Hematopoietic multipotent progenitor cell (in vitro differentiated cells): Measurements from ENCODE around the gene ERGIC3. TPM values are rescaled to one million over a fixed set of nuclear protein-coding genes. Genes with fewer than 3 reads are reported as not detected.

Source experiments
- DNase-seq, 3 donors: peaks; one replicate each; pipeline ENCODE4 v3.0.0-alpha.2; 2011 to 2015; ENCODE audit warnings: low read depth in 2 of 3, low spot score in 2 of 3
- small RNA-seq: library from RNA; depleted of rRNA; stranded (forward); fragments of <200 nt; gene quantifications from one replicate; pipeline ENCODE3, GENCODE V24; 2012
- total RNA-seq: library from RNA; depleted of rRNA; stranded (reverse); fragments of >200 nt; gene quantifications from one replicate; pipeline ENCODE4 v1.2.3, GENCODE V29; 2012

ERGIC3 gene
- total RNA-seq, 1 donor, result 650 TPM

DNA sequence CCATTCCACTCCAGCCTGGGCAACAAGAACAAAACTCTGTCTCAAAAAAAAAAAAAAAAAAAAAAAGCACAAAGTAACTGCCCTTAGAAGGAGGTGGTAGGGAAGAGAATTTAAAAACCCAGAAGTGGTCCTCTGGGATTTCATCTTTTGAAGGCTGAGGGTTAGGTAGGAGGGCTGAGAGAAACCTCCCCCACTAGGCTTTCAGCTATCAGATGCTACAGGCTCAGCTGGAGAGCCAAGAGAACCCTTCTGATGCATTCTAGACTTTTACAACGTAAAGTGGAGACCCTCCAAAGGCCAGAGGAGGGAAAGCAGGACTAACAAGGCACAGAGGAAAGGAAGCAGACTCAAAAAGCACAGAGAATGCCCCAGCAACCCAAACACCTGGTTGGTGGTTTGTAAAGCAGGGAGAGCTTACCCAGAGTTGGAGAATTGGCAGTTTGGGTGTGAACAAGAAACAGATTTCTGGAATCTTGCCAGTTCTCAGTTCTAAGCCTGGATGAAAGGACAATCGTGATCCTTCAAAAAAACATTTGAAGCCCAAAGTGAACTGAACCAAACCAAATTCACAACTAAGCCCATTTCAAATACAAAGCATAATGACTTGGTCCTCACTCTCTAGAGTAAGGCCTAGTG, 50.6 kb downstream of the ERGIC3 start:
- no peak for DNase-seq

DNA sequence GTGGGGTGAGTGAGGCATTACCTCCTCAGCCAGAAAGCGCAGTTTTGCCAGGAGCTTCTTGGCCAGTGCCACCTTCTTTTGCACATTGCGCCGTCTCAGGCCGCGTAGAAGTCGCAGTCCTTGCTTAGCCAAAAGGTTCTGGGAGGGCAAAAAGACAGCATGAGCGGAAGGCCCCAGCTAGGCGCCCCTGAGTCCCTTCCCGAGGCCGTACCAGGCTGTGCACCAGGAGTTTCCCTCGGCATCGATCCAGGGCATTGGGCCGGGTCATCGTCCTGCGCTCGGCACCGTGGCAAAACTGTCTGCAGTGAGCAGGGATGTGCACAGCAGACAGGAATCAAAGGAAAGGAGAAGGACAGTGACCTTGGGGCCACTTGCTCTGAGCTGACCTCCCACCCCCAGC, 53.6 kb downstream of the ERGIC3 start:
- no peak for DNase-seq

GRCh38 chr20:35595901-35596300, 54.0 kb downstream of the ERGIC3 start:
- DNase-seq, result no peak

- no peak for DNase-seq
These were observed 55.3 kb downstream of the ERGIC3 start for GRCh38 chr20:35597186-35597585.

- DNase-seq, result no peak
These were observed 56.6 kb downstream of the ERGIC3 start for GRCh38 chr20:35598476-35598875.

DNA sequence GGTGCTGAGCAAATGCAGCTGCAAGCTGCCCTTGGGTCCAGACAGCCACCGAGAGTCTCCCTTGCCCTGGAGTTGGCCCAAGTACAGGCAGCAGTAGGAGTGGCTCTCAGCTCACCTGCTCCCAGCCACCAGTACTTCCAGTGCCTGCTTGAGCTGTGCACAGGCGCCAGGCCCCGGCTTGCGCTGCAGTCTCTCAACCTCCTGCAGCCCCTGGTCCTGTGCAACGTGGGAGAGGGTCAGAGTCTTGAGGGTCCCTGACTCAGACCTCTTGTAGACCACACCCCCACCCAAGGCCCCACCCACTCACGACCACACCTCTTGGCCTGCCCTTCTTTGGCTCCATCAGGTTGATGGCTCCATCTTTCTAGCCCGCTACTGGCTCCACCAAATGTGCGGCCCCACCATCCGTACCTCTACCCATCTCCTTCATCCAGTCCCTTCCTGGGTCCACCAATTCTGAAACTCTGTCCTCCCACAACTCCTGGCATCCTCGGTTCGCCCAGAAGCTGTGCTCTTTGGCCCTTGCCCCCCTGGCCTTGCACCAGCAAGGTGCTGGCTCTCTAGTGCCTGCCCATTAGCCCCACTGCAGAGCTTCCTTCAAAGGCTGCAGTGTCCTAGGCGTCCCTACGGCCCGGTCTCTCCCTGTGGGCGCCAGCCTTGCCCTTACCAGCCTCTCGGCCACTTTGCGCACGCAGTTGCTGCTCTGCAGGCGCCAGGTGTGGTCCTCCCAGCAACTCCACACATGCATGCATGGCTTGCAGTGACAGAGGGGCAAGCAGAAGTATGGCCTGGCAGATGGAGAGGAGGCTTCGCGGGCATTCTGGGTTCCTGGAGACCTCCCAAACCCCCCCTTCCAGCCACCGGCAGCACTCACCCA, 57.3 kb downstream of the ERGIC3 start:
- no peak for DNase-seq

GRCh38 chr20:35599776-35600120, 57.9 kb downstream of the ERGIC3 start:
- no peak for DNase-seq

- no peak for DNase-seq
These were observed 58.5 kb downstream of the ERGIC3 start for GRCh38 chr20:35600176-35600992.

DNA sequence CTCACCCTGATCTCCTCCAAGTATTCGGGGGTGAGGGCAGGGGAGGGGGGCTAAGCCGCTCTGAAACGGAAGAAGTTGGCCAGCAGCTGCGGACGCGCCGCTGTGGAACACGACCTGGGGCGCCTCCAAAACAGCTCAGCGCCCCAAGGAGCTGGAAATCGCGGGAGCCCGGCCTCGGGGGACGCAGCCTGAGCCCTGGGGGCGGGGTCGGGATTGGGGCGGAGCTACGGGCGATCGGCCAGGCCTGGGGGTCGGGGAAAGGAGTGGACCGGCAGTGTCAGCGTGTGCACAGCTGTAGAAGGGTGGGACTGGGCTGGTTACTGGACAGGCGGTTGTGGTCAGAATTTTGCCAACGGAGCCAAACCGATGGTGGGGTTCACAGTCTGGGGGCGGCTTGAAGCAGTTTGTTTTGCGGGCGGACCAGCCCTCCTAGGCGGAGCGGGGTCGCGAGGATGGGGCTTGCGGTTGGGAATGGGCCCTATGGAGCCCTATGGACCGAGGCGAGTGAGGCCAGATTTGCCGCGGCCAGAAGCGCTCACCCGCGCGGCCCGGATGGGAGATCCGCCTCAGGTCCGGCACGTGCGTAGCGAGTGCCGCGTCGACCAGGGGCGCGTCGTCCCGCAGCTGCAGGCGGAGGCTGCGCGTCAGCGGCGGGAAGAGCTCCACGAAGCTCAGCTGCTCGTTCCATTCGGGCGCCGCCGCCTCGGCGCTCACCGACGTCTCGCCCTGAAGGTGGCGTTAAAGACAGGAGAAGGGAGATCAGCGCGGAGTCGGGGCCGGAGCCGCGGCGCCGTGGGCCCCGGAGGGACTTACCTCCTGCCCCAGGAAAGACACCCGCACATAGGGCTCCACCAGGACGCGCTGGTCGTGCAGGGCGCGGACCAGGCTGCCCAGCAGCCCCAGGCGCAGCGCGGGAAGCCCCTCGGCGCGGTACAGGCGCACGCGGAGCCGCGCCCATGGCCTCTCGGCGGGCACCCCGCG, 59.4 kb downstream of the ERGIC3 start:
- peak; percentile 72 to 81 (median 75) for DNase-seq

DNA sequence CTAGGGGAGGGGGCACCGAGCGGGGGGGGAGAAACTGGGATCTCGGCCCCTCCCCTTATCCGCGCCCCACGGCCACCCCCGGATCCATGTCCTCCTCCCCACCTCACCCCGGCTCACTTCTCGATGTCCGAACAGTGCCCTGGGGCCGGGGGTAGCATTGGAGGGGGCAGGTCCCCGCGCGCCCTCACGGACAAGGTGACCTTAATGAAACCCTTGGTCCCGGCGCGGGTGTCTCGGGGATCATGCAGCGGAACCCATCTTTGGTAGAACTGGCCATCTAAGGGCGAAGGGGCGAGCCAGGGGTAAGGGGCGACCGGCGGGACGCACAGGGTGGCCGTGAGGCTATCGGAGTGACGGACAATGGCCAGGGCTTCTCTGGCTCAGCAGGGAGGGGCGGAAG, 60.1 kb downstream of the ERGIC3 start:
- DNase-seq, result no peak

DNA sequence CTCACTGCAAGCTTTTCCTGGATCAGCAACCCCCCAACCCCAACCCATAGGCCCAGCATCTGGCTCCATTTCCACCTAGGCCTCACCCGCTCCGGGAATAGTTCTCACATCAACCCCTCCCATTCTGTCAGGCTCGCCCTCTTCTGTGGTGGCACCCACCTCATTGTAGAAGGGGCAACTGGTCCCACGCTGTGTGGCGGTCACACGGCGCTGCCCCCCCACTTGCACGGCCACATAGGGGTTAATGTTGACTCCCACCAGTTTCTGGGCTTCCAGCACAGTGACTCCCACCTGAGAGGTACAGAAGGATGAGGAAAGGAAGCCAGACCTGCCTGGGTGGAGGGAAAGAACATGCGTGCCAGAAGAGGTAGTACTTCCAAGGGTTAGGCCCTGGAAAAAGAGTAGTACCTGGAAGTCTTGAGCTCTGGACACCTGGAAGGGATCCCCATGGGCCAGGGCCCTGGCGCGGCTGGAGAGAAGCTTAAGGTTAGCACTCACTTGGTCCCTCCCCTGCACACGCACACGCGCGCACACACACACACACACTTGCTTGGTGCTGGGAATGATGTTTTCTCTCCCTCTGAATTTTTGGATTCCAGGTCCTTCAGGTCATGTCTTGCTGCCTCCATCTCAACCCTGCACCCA, 61.1 kb downstream of the ERGIC3 start:
- DNase-seq, result no peak

DNA sequence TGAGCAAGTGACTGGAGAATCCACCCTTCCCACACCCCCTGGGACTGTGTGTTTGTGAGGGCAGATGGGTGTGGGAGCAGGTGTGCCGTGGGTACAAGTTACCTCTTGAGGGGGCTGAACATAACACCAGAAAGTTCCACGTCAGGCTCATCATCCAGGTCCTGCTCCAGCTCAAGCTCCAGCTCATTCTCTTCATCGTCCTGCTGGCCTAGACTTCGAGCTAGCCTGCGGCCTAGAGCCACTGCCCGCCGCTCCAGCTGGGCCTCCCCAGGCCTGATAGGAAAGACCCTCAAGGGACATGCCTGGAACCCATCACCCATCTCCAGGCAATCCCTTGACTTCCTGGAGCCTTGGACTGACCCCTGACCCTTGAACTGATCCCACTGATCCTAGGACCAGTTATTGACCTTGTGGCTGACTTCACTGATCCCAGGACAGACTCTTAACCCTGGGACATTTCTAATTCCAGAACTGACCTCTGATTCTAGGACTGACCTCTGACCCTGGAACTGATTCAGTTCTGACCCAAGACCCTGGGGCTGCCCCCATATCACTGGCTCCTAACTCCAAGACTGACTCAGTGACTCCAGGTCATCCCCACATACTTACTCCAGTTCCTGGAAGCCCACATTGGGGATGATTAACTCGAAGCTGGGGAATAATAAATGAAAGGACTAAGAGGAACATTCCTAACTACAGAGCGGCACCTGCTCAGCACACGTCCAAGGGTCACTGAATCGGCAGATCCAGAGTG, 62.0 kb downstream of the ERGIC3 start:
- DNase-seq, result no peak

DNA sequence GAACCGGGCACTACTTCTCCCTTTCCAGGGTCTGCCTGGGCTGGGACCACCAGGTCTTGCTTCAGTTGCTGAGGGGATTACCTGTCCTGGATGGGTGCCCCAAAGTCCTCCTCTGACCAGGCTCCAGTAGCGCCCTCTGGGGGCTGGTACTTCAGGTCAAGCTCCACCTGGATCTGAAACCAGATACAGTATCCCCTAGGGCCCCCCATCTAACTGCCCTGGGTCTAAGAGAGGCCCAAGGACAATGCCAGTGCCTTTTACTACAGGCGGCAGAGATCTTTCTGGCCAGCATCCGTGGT, 62.5 kb downstream of the ERGIC3 start:
- no peak for DNase-seq

GRCh38 chr20:35606127-35606526, 64.2 kb downstream of the ERGIC3 start:
- DNase-seq, result no peak

Small RNA genes within 50 kb of the gene (small RNA-seq; reads per million reads assigned to genes)
- not detected for gene RPL37P1

Other genes with a start within 250 kb of the ERGIC3 start
- under 0.01 TPM for gene FAM83C, start 249.7 kb upstream of the ERGIC3 start, total RNA-seq
- gene UQCC1, start 130.1 kb upstream of the ERGIC3 start, total RNA-seq, result 16.4 TPM
- gene GDF5, start 103.8 kb upstream of the ERGIC3 start, total RNA-seq, result under 0.01 TPM
- 12.4 TPM for gene CEP250, start 86.5 kb upstream of the ERGIC3 start, total RNA-seq
- not detected for gene C20orf173, start 12.4 kb upstream of the ERGIC3 start, total RNA-seq
- 6.5 TPM for gene SPAG4, start 73.8 kb downstream of the ERGIC3 start, total RNA-seq
- 369 TPM for gene CPNE1, start 122.8 kb downstream of the ERGIC3 start, total RNA-seq
- gene RBM12, start 122.8 kb downstream of the ERGIC3 start, total RNA-seq, result 85.9 TPM
- 25.0 TPM for gene NFS1, start 157.3 kb downstream of the ERGIC3 start, total RNA-seq
- gene ROMO1, start 157.3 kb downstream of the ERGIC3 start, total RNA-seq, result 146 TPM
- 256 TPM for gene RBM39, start 200.2 kb downstream of the ERGIC3 start, total RNA-seq
- 42.3 TPM for gene PHF20, start 229.9 kb downstream of the ERGIC3 start, total RNA-seq